Fibroblast of skin of abdomen (primary cell): Measurements from ENCODE around the gene DCST1.

Experiments used
- DNase-seq: peaks from one replicate; pipeline ENCODE4 v3.0.0-alpha.2; 2013

DCST1 gene

GRCh38 chr1:155073377-155074242, 40.0 kb downstream of the DCST1 start:
- DNase-seq, result no peak

- DNase-seq, result no peak
These were observed 41.9 kb downstream of the DCST1 start for GRCh38 chr1:155075535-155075934.

DNA sequence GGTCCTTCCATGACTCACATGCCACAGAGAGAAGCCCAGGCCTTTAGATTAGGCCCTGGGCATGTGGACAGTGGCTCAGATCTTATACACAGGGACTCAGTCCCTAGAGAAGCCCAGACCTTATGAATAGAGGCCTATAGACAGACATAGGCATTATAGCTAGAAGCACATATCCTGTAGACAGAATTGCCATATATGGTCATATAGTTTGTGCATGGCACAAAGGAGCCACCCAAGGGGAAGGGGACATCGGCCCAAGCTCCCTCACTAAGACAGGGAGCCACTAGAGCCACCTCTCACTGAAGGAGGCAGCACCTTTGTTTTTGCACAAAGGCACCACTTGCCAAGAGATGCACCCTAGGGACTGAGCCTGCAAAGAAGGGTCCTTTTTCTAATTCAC, 42.7 kb downstream of the DCST1 start:
- DNase-seq, result no peak

DNA sequence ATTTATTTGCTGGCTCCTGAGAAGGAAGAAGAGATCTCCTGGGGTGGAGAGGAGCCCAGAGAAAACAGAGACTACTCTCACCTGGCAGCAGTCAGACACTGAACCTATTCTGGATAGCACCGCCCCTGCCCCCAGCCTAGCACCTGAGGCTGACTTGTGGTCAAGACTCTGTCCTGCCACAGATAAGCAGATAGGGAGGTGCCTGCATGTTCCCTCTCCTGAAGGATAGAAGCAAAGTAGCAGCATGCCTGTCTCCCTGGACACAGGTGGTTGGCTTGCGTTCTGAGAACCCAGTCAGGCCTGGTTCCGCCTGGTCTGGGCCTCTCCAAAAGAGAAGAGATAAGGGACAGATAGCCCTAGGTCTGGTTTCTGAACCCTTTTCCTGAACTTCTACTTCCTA, 43.7 kb downstream of the DCST1 start:
- DNase-seq, result no peak

DNA sequence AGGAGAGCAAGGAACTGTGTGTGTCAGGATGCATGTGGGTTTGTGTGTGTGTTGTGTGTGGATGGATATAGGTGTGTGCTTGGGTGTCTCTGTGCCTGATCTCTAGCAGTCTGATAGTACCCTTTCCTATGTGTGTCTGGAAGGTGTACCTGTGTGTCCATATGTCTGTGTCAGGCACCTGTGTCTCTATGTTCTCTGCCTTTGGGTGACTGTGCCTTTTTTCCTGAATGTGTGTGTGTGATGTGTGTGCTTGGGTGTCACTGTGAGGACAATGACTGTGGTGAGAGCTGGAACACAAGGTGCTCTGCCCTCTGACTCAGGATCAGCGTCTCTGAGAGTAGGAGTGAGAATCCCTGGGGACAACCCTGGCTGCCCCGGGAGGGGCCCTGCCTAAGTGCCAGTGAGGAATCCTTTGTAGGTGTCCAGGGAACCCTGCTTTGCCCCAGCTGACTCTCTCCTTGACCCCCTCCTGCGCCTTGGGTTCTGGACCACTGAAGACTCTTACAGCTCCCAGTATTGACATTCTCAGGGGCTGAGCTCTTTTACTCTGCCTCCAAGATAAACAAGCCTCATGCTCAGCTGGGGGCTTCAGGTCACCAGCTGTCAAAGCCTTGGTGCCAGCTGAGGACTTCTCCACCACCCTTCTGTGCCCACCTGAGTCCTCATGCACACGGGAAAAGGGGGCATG, 44.3 kb downstream of the DCST1 start:
- no peak for DNase-seq

DNA sequence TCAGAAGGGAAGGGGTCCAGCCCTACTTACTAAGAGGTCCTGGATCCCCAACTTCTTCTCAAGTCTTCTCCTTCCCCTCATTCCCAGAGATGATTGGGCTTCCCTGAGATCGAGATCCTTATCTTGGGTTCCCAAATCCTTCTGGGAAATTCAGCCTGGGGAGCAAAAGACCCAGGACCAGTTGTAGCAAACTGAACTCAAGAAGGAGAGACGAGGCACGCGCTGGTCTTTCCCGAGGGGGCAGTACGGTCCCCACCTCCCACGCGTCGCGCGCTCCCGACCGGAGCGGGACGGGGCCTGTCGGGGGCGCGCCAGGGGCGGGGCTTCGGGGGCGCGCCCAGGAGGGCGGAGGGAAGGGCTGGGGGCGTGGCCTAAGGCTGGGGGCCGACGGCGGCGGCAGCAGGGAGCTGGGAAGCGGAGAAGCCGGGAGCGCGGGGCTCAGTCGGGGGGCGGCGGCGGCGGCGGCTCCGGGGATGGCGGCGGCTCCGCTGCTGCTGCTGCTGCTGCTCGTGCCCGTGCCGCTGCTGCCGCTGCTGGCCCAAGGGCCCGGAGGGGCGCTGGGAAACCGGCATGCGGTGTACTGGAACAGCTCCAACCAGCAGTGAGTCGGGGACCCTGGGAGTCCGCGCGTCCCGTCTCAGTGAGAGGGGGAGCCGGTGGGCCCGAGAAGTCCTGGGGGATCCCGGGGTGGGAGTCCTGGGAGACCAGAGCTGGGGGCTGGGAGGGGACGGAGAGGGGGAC, 45.0 kb downstream of the DCST1 start, which contains the start of gene EFNA3:
TSS of gene EFNA3 (plus strand) at position 369 of the 741 bp plus-strand sequence. CDS start at position 474, 105 bp downstream.
- DNase-seq, result peak; percentile 48

DNA sequence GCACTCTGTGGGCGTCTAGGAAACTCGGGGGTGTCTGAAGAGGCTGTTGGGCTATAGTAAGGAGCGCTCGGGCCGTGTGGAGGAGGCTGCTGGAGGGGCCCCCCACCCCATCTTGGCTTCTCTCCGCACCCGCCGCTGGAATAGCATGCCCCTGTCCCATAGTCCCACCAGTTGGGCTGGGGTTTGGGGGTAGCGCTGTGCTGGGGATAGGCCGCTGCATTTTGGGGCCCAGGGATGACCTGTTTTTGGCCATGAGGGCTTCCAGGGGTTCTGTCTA, 45.5 kb downstream of the DCST1 start:
- no peak for DNase-seq

GRCh38 chr1:155079487-155080311, 46.1 kb downstream of the DCST1 start:
- DNase-seq, result no peak

DNA sequence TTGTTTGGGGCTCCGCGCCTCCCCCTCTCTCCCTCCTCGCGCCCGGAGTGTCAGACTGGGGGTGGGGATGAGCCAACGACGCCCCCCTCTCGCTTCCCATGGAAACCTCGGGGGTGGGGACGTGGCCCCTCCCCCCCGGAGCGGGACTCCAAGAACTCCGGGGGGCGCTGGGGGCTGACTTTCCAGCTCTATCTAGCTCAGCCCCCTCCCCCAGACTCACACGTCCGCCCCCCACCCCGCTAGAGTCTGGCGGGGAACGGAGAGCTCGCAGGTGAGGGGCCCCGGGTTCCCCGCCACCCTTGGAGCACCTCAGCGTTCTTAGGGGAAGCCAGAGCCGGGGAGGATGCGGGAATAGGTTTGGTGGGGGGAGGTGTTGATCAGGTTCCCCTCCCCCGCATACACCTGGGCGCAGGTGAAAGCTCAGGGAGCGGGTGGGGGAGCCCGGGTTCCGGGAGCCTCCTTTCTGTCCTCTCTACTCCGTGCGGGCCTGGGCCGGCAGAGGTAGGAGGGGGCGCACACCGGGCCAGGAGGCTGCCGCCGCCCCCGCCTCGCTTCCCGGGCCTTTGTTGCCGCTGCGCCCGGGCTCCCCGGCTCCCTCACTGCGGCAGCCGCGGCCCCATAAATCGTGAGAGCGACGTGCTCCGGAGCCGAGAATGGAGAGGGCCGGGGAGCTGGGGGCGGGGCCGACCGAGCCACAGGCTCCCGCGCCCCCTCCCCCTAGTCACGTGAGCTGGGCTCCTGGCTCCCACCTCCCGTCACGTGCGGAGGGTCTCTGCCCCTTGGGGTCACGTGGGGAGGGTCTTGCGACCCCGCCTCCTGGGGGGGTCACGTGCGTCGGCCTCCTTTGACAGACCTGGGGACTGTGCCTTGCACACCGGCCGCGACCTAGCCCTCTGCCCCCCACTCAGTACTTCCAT, 46.9 kb downstream of the DCST1 start:
- no peak for DNase-seq

GRCh38 chr1:155081472-155082300, 48.1 kb downstream of the DCST1 start:
- no peak for DNase-seq

GRCh38 chr1:155082301-155083051, 48.9 kb downstream of the DCST1 start:
- DNase-seq, result no peak

DNA sequence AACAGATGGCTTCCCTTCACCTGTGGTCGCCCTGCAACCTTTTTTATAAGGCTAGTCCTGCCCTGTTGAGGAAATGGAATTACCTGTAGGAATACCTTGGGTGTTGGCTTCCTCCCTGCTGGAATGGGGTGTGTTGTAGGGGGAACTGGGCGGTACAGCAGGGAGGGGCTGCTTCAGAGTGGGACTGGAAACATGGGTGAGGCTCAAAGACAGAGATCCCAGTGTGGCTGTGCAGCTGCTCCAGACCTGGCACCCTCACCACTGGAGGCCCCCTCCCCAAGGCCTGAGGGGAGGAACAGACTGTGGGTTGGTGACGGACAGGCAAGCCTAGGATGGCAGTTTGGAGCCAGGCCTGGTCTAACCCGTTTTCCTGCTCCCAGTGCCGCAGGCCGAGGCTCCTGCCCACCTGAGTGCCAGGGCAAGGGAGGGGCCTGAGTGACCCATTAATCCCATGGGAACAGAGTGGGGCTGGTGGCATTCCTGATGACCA, 49.5 kb downstream of the DCST1 start:
- no peak for DNase-seq

- peak; percentile 14 for DNase-seq
These were observed 50.5 kb downstream of the DCST1 start for GRCh38 chr1:155083865-155084721.

DNA sequence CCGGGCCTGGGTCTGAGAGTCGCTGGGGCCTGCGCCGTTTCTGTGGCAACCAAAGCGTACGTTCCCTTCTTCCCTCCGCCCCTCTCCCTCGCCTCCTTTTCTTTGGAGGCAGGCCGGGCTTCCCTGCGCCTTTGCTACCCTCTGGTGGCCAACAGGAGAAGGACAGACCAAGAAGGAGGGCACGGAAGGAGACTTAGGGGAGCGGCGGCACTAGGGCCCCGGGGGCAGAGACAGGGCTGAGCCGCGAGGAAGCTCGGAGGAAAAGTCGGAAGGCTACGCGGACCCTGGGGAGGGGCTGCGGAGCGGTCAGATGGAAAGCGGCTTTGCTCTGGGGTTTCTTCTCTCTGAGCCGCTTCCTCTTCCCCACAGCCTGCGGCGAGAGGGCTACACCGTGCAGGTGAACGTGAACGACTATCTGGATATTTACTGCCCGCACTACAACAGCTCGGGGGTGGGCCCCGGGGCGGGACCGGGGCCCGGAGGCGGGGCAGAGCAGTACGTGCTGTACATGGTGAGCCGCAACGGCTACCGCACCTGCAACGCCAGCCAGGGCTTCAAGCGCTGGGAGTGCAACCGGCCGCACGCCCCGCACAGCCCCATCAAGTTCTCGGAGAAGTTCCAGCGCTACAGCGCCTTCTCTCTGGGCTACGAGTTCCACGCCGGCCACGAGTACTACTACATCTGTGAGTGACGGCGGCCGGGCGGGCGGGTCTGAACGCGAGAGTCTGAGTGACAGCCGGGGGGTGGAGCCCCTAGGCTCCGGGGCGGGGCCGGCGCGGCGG, 51.3 kb downstream of the DCST1 start:
- peak; percentile 93 for DNase-seq

GRCh38 chr1:155085504-155086127, 52.0 kb downstream of the DCST1 start:
- no peak for DNase-seq

DNA sequence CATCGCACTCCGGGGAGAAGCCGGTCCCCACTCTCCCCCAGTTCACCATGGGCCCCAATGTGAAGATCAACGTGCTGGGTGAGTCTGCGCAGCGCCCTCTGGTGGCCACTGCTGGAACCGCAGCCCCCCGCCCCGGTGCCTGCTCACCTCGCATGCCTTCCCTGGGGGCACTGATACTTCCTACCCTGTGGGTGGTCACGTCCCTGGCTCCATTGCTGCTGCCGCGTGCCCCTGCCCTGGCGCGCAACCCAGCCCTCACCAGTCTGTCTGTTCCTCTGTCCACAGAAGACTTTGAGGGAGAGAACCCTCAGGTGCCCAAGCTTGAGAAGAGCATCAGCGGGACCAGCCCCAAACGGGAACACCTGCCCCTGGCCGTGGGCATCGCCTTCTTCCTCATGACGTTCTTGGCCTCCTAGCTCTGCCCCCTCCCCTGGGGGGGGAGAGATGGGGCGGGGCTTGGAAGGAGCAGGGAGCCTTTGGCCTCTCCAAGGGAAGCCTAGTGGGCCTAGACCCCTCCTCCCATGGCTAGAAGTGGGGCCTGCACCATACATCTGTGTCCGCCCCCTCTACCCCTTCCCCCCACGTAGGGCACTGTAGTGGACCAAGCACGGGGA, 52.6 kb downstream of the DCST1 start:
- peak; percentile 41 for DNase-seq
